Measurements from ENCODE around the gene RBM24. TPM values are rescaled to one million over a fixed set of nuclear protein-coding genes. Genes with fewer than 3 reads are reported as not detected.

The RBM24 gene
- total and polyA plus RNA-seq, 2 donors (not counting 1 experiment from before 2014, with no cell fraction given) = 2.5 TPM

DNA sequence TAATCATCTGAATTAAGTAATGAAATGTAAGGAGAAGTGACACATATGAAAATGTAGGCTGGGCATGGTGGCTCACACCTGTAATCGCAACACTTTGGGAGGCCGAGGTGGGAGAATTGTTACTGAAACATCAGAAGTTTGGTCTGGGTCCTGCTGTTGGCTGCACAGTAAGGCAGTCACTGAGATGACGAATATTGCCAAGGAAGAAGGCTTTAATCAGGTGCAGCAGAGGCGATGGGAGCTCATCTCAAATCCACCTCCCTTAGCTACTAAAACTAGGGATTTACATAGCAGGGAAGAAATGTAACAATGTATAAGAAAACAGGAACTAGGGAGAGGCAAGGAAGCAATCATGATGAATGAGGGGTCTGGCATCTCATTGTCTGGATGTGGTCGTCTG is 50.1 kb downstream of the RBM24 start:
- Histone ChIP-seq H3K36me3 (ENCODE audit: control insufficient read depth, insufficient read depth, low read length) (no peaks in the 10 kb centered on the region), H3K4me3 (replicated peaks in 1 of 4; ENCODE audit: control extremely low read depth in 1 of 4, insufficient read depth in 1 of 4, low read depth in 3 of 4, low read length in 4 of 4) (no peak overlapping the region), H3K79me2 (ENCODE audit: control insufficient read depth, insufficient read depth, low read length) (no peaks in the 10 kb centered on the region), H4K20me1 (ENCODE audit: control insufficient read depth, extremely low read depth, insufficient read depth, low read length) (no peaks in the 10 kb centered on the region), H3K27me3 (ENCODE audit: control insufficient read depth, insufficient read depth, low read length) (no peaks in the 10 kb centered on the region), H3K9me3 (ENCODE audit: control insufficient read depth, insufficient read depth, low read depth, low read length) (no peaks in the 10 kb centered on the region), H3K27ac (ENCODE audit: insufficient read depth, low read length) (no peak overlapping the region), H3K9ac (ENCODE audit: insufficient read depth, low read length) (no peak overlapping the region), H3K4me2 (ENCODE audit: extremely low read depth, insufficient read depth, low read length) (no peak overlapping the region), H3K4me1 (ENCODE audit: control insufficient read depth, extremely low read depth, insufficient read depth, low read length) (no peaks in the 10 kb centered on the region), H2AFZ (ENCODE audit: low read length) (no peak overlapping the region)
- no peak for DNase-seq (ENCODE audit: low read depth in 2 of 2)
- TF ChIP-seq, protein P1, sequence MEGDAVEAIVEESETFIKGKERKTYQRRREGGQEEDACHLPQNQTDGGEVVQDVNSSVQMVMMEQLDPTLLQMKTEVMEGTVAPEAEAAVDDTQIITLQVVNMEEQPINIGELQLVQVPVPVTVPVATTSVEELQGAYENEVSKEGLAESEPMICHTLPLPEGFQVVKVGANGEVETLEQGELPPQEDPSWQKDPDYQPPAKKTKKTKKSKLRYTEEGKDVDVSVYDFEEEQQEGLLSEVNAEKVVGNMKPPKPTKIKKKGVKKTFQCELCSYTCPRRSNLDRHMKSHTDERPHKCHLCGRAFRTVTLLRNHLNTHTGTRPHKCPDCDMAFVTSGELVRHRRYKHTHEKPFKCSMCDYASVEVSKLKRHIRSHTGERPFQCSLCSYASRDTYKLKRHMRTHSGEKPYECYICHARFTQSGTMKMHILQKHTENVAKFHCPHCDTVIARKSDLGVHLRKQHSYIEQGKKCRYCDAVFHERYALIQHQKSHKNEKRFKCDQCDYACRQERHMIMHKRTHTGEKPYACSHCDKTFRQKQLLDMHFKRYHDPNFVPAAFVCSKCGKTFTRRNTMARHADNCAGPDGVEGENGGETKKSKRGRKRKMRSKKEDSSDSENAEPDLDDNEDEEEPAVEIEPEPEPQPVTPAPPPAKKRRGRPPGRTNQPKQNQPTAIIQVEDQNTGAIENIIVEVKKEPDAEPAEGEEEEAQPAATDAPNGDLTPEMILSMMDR (conservative IDR thresholded peaks at IDR 0.05 in 1 of 2, IDR thresholded peaks at IDR 0.05 in 1 of 2; ENCODE audit: low read depth in 1 of 2, low read length in 2 of 2) = no peak
- no peak for TF ChIP-seq EZH2 (IDR thresholded peaks at IDR 0.05; ENCODE audit: low read length, missing control alignments)

DNA sequence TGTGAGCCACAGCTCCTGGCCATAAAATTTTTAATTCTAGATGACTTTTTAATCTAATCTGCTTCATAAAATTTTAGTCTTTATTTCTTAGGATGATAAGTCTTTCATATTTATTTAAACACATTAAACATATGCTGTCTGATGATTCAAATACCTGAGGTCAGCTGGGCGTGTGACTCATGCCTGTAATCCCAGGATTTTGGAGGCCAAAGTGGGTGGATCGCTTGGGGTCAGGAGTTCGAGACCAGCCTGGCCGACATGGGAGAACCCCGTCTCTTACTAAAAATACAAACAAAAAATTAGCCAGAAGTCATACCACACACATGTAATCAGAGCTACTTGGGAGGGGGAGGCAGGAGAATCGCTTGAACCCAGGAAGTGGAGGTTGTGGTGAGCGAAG is 53.1 kb downstream of the RBM24 start:
- TF ChIP-seq, protein P1 (conservative IDR thresholded peaks at IDR 0.05 in 1 of 2, IDR thresholded peaks at IDR 0.05 in 1 of 2; ENCODE audit: low read depth in 1 of 2, low read length in 2 of 2) = no peak
- TF ChIP-seq EZH2 (IDR thresholded peaks at IDR 0.05; ENCODE audit: low read length, missing control alignments) = no peak
- H3K4me2 ChIP-seq (ENCODE audit: extremely low read depth, insufficient read depth, low read length) = no peak overlapping the region
- H3K27me3 ChIP-seq (ENCODE audit: control insufficient read depth, insufficient read depth, low read length) = no peaks in the 10 kb centered on the region

DNA sequence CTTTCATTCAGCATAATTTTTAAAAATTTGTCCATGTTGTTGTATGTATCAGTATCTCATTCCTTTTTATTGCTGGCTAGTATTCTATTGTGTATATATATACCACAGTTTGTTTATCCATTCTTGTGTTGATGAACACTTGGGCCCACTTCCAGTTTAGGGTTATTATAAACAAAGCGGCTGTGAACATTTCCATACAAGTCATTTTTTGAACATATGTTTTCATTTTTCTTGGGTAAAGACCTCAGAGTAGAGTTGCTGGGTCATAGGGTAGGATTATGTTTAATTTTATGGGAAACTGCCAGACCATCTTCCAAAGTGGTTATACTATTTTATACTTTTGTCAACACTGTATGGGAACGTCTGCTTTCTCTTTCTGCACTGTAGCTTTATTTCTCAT is 55.3 kb downstream of the RBM24 start:
- no peak overlapping the region for H3K27ac ChIP-seq (ENCODE audit: insufficient read depth, low read length)
- H3K36me3 ChIP-seq (ENCODE audit: control insufficient read depth, insufficient read depth, low read length) = no peaks in the 10 kb centered on the region
- peak; percentile 34 to 97 for DNase-seq (ENCODE audit: low read depth in 2 of 2)
- H4K20me1 ChIP-seq (ENCODE audit: control insufficient read depth, extremely low read depth, insufficient read depth, low read length) = no peaks in the 10 kb centered on the region
- H3K9me3 ChIP-seq (ENCODE audit: control insufficient read depth, insufficient read depth, low read depth, low read length) = no peaks in the 10 kb centered on the region
- H3K4me1 ChIP-seq (ENCODE audit: control insufficient read depth, extremely low read depth, insufficient read depth, low read length) = no peaks in the 10 kb centered on the region
- no peak overlapping the region for H3K4me3 ChIP-seq (replicated peaks in 1 of 4; ENCODE audit: control extremely low read depth in 1 of 4, insufficient read depth in 1 of 4, low read depth in 3 of 4, low read length in 4 of 4)
- no peaks in the 10 kb centered on the region for H3K79me2 ChIP-seq (ENCODE audit: control insufficient read depth, insufficient read depth, low read length)
- no peaks in the 10 kb centered on the region for H3K27me3 ChIP-seq (ENCODE audit: control insufficient read depth, insufficient read depth, low read length)
- TF ChIP-seq EZH2 (IDR thresholded peaks at IDR 0.05; ENCODE audit: low read length, missing control alignments) = no peak
- TF ChIP-seq, protein P1 (conservative IDR thresholded peaks at IDR 0.05 in 1 of 2, IDR thresholded peaks at IDR 0.05 in 1 of 2; ENCODE audit: low read depth in 1 of 2, low read length in 2 of 2) = no peak
- no peak overlapping the region for H2AFZ ChIP-seq (ENCODE audit: low read length)
- H3K4me2 ChIP-seq (ENCODE audit: extremely low read depth, insufficient read depth, low read length) = no peak overlapping the region
- H3K9ac ChIP-seq (ENCODE audit: insufficient read depth, low read length) = no peak overlapping the region

More for the DNA sequence above, 53.1 kb downstream of the RBM24 start:
- Histone ChIP-seq H3K79me2 (ENCODE audit: control insufficient read depth, insufficient read depth, low read length) (no peaks in the 10 kb centered on the region), H3K27ac (ENCODE audit: insufficient read depth, low read length) (no peak overlapping the region), H3K9ac (ENCODE audit: insufficient read depth, low read length) (no peak overlapping the region), H3K36me3 (ENCODE audit: control insufficient read depth, insufficient read depth, low read length) (no peaks in the 10 kb centered on the region), H3K4me1 (ENCODE audit: control insufficient read depth, extremely low read depth, insufficient read depth, low read length) (no peaks in the 10 kb centered on the region), H3K9me3 (ENCODE audit: control insufficient read depth, insufficient read depth, low read depth, low read length) (no peaks in the 10 kb centered on the region), H2AFZ (ENCODE audit: low read length) (no peak overlapping the region), H3K4me3 (replicated peaks in 1 of 4; ENCODE audit: control extremely low read depth in 1 of 4, insufficient read depth in 1 of 4, low read depth in 3 of 4, low read length in 4 of 4) (no peak overlapping the region), H4K20me1 (ENCODE audit: control insufficient read depth, extremely low read depth, insufficient read depth, low read length) (no peaks in the 10 kb centered on the region)
- DNase-seq (ENCODE audit: low read depth in 2 of 2) = peak; percentile 24 to 68
